GM21717 (cell line): Measurements from ENCODE around the gene DNM1.
"Not testable (repeated sequence)": the region's sequence is repeated elsewhere in the genome, so short reads cannot be mapped to it uniquely, and the experiment has no call there.

ENCODE experiments used
- ATAC-seq: cut with Tn5 transposase; IDR thresholded peaks from one replicate; pipeline ENCODE4 v1.9.1; 2021; ENCODE audit warnings: mild to moderate bottlenecking, moderate library complexity; ENCODE audit not compliant: unreplicated experiment

DNM1 gene

GRCh38 chr9:128175726-128176125, 27.5 kb upstream of the DNM1 start:
- no peak for ATAC-seq

GRCh38 chr9:128178806-128179431, 24.3 kb upstream of the DNM1 start:
- no peak for ATAC-seq

DNA sequence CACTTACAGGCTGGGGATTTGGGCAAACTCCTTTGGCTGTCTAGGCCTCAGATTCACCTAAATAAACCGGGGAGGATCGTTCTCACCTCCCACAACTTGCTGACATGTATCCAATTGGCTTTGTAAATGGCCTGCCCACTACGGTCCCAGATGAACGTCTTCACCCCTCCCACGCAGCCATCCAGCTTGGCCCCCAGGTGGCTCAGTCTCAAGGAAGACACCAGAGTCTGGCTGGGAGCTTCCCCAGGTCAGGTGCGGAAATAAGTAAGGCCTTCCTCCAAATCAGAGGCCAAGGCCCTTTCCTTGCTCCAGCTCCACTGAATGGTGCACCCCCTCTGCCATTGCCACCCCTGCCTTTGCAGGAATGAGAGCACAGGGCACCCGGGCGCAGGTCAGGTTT, 23.2 kb upstream of the DNM1 start:
- ATAC-seq, result no peak

- ATAC-seq, result no peak
Measured at GRCh38 chr9:128180447-128180846, 22.7 kb upstream of the DNM1 start.

- ATAC-seq, result not testable (repeated sequence)
Measured at GRCh38 chr9:128181480-128181879, 21.7 kb upstream of the DNM1 start.

DNA sequence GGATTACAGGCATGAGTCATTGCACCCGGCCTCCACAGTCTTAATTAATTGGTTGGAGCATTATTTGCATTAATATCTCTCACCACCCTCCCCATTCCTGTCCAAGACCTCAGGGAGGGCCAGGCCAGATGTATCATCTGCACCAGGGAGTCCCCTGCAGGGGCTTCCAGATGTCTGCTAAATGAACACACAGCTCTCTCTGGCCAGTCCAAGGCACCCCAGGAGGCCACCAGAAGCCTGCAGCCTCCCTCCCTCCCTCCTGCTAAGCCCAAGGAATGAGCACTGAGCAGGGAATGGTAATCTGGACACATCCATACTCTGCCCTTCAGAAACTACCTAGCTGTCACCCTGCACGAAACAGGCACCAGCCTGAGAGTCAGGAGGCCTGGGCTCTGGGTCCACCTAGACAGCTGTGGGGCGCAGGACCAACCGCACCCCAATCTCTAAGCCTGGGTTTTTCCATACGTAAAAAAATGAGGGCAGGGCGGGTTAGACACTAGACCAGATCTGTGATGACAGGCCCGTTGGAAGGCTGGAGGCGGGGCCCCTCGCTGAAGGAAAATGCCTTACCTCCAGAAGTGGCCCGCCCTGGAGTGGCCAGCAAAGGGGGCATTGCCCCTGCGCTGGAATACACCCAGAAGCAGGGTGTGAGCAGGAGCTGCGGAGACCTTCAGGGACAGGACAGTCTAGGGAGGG, 20.1 kb upstream of the DNM1 start:
- ATAC-seq, result no peak

GRCh38 chr9:128185979-128186965, 16.9 kb upstream of the DNM1 start:
- no peak for ATAC-seq

- ATAC-seq, result no peak
Measured at GRCh38 chr9:128187361-128187760, 15.8 kb upstream of the DNM1 start.

GRCh38 chr9:128188209-128188608, 15.0 kb upstream of the DNM1 start:
- ATAC-seq, result no peak

GRCh38 chr9:128190013-128190412, 13.2 kb upstream of the DNM1 start:
- no peak for ATAC-seq

- peak; percentile 16 for ATAC-seq
Measured at GRCh38 chr9:128190516-128191405, 12.4 kb upstream of the DNM1 start.

DNA sequence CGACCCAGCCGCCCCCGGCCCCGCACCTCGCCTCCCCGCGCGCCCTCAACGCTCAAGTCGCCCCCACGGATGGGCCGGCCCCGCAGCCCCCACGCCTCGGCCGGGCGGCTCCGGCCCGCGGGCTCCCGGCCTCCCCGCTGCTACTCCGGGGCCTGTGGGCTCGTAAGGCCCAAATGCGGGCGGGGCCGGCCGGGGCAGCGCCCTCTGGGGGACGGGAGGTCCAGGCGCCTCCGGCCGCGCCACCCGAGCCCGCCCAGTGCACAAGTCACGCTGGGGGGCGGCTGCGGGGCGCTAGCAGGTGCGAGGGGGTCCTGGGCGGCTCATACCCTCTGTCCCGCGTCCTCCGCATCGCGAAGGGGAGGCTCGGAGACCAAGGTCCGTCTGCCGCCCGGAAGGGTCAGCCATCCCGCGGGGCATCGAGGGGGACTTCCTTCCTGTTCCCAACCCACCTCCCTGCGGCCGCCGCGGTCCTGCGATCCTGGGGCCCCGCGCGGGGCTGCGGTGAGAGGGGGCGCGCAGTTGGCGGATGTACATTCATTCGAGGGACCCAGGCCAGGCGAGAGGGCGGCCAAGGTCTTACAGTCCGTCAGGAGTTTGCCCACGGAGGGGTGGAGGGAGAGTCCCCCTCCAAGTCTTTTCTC, 11.7 kb upstream of the DNM1 start, which contains the start of gene CIZ1:
TSS of gene CIZ1 (minus strand) at position 167 of the 641 bp plus-strand sequence. CDS start 715 bp downstream, outside the sequence.
- ATAC-seq, result peak; percentile 75

- no peak for ATAC-seq
Measured at GRCh38 chr9:128192601-128193371, 10.4 kb upstream of the DNM1 start.

DNA sequence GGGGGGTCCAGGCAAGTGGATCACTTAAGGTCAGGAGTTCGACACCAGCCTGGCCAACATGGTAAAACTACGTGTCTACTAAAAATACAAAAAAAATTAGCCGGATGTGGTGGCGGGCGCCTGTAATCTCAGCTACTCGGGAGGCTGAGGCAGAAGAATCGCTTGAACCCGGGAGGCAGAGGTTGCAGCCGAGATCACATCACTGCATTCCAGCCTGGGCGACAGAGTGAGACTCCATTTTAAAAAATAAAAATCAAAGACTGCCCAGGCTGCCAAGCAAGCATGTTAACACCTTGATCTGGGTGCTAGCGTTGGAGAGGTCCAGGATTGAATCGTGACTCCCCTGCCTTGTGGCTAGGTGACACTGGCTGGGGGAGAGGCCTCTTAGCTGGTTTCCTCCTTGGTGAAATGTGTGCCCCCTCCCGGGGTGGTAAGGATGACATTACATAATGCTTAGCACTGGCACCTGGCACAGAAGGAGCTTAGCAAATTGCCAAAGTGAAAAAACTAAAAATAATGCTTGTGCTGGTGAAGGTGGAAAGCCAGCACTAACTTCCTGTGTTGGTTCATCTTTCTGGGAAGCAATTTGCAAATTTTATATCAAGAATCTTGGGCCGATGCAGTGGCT, 9.6 kb upstream of the DNM1 start:
- no peak for ATAC-seq

DNA sequence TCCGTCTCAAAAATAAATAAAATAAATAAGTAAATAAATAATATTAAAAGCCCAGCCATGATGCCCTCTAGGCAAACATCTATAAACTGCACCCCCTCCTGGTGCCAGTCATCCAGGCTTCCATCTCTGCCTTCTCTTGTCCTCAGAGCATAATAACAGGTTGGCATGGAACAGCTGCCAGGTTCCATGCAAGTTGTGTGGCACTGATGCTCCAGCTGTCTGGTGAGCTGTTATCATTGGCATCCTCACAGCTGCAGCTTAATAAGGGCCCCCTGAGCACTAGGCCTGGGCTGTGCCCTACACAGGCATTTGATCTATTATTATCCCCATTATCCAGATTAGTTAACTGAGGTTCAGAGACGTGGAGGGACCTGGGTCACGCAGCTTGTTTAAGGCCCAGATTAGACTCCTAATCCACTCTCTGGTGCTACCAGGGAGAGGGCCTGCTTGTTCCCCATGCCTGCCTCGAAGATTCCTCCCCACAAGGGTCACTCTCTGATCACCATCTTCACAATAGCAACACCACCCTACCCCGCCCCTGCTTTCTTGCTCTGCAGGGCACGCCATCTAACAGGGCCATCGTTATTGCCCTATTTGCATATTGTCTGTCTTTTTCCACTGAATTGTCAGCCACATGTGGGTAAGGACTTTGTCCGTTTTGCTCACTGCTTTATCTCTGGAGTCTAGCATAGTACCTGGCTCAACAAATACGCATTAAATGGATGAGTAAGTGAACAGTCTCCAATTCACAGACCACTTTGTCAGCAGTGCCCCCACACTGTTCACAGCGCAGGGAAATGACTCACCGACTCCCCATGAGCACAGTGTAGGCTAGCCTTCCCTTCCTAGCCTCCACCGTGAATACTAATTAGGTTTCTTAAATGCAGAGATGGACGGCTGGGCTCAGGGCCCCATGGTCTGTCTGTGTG, 1.5 kb upstream of the DNM1 start:
- no peak for ATAC-seq

GRCh38 chr9:128202648-128203023, 543 bp upstream of the DNM1 start:
- ATAC-seq, result no peak

- no peak for ATAC-seq
Measured at GRCh38 chr9:128203707-128204551, 750 bp downstream of the DNM1 start.
